K562 (cell line): Measurements from ENCODE around the gene NAA50. TPM values are rescaled to one million over a fixed set of nuclear protein-coding genes. Genes with fewer than 3 reads are reported as not detected.

Experiments used
- ATAC-seq: fragments of 200-7000 bp; cut with Tn5 transposase; 3 replicates; pipeline ENCODE4 v1.9.1; 2020; ENCODE audit warnings: moderate library complexity
- BruUV-seq: library from RNA; stranded (reverse); fragments of 400-500 nt; replicated peaks from 2 replicates; lab custom pipeline; 2021; lab: Mats Ljungman, UMichigan
- CTCF ChIA-PET: fragments of 300-600 bp; formaldehyde crosslinking; extraction: SDS; loops from one replicate; lab custom pipeline; 2021; ENCODE audit warnings: low intra/inter-chr PET ratio; lab: Yijun Ruan, JAX
- POLR2A ChIA-PET: fragments of 300-600, 350-650 bp; sonication (Branson Sonifier 250); formaldehyde crosslinking; extraction: SDS; loops from one replicate; lab custom pipeline; 2021; ENCODE audit warnings: antibody characterized with exemption, inconsistent platforms; lab: Yijun Ruan, JAX
- DNase-seq, 4 experiments: peaks; one replicate each; pipeline versions ENCODE4 v3.0.0 to v3.0.0-alpha.2; 2011 to 2018; ENCODE audit warnings: low spot score in 3 of 4, mixed read lengths in 3 of 4; ENCODE audit errors: extremely low read depth in 1 of 4
- FAIRE-seq: peaks from 2 replicates; lab custom pipeline; 2011; peaks lifted over from hg19 to GRCh38; lab: Jason Lieb, UNC
- H2AFZ ChIP-seq: 2 replicates; pipeline ENCODE4 v1.6.0; 2011; ENCODE audit warnings: low read depth, low read length, control low read depth, inconsistent platforms
- H3K27ac ChIP-seq: fragments of 200-600 bp; 3 replicates; pipeline ENCODE4 v1.8.0; 2011; ENCODE audit warnings: low read depth, mild to moderate bottlenecking, control low read depth, inconsistent platforms, low read length, moderate library complexity, mixed read lengths; ENCODE audit errors: extremely low read depth
- H3K27me3 ChIP-seq, 2 experiments: fragments of 300-600 bp in 1 of 2; 2 replicates in 1 of 2; 3 replicates in 1 of 2; pipeline versions ENCODE4 v1.6.0 to v1.8.0; 2011; ENCODE audit warnings: inconsistent platforms in 2 of 2, low read length in 2 of 2, mild to moderate bottlenecking in 1 of 2, mixed read lengths in 1 of 2, moderate library complexity in 1 of 2; ENCODE audit not compliant: control insufficient read depth in 2 of 2, insufficient read depth in 2 of 2
- H3K36me3 ChIP-seq: fragments of 300-600 bp; 3 replicates; pipeline ENCODE4 v1.8.0; 2011; ENCODE audit warnings: mild to moderate bottlenecking, low read length, inconsistent platforms; ENCODE audit not compliant: control insufficient read depth, insufficient read depth
- H3K4me1 ChIP-seq, 2 experiments: fragments of 200-600 bp in 1 of 2; replicated peaks in 1 of 2; 2 replicates in 1 of 2; 3 replicates in 1 of 2; pipeline versions ENCODE4 v1.5.1 to v1.8.0; 2011; ENCODE audit warnings: inconsistent platforms in 2 of 2, low read length in 2 of 2, mild to moderate bottlenecking in 1 of 2, mixed read lengths in 1 of 2, moderate library complexity in 1 of 2; ENCODE audit not compliant: control insufficient read depth in 2 of 2, insufficient read depth in 2 of 2
- H3K4me2 ChIP-seq: 2 replicates; pipeline ENCODE4 v1.6.1; 2011; ENCODE audit warnings: low read length, control low read depth, inconsistent platforms, mixed read lengths; ENCODE audit not compliant: insufficient read depth
- H3K4me3 ChIP-seq: fragments of 200-600 bp; sonication (generic), shearing (Covaris generic); 2 replicates; pipeline ENCODE4 v1.5.1; 2016; ENCODE audit warnings: control low read depth, inconsistent platforms
- H3K79me2 ChIP-seq: fragments of 200-600 bp; 3 replicates; pipeline ENCODE4 v1.8.0; 2011; ENCODE audit warnings: low read length, inconsistent platforms; ENCODE audit not compliant: control insufficient read depth, insufficient read depth
- H3K9ac ChIP-seq, 2 experiments: 2 replicates each; pipeline versions ENCODE4 v1.6.0 to v1.6.1; 2011; ENCODE audit warnings: low read depth in 2 of 2, low read length in 2 of 2, control low read depth in 1 of 2, inconsistent platforms in 1 of 2, mild to moderate bottlenecking in 1 of 2, mixed read lengths in 1 of 2; ENCODE audit not compliant: insufficient read depth in 1 of 2
- H3K9me1 ChIP-seq: one replicate; pipeline ENCODE4 v1.6.0; 2011; ENCODE audit warnings: inconsistent platforms, mild to moderate bottlenecking, low read length, moderate library complexity; ENCODE audit not compliant: control insufficient read depth, insufficient read depth
- H3K9me3 ChIP-seq: replicated peaks from 2 replicates; pipeline ENCODE4 v1.5.1; 2011; ENCODE audit warnings: low read depth, low read length, inconsistent platforms; ENCODE audit not compliant: control insufficient read depth, insufficient read depth
- H4K20me1 ChIP-seq: replicated peaks from 2 replicates; pipeline ENCODE4 v1.6.1; 2011; ENCODE audit warnings: low read length, inconsistent platforms, mixed read lengths; ENCODE audit not compliant: control insufficient read depth, insufficient read depth
- CBFA2T2 ChIP-seq: fragments of 450-650 bp; conservative IDR thresholded peaks from 2 replicates; pipeline ENCODE4 v1.6.1; 2017; ENCODE audit warnings: mild to moderate bottlenecking
- EWSR1 ChIP-seq: fragments of 450-650 bp; IDR thresholded peaks from 2 replicates; pipeline ENCODE4 v1.6.1; 2018; ENCODE audit warnings: borderline replicate concordance, mild to moderate bottlenecking, low read depth, moderate library complexity; ENCODE audit not compliant: partially characterized antibody
- POLR2A ChIP-seq: fragments of 450-650 bp; conservative IDR thresholded peaks from 2 replicates; pipeline ENCODE4 v1.6.1; 2016
- SETDB1 ChIP-seq: IDR thresholded peaks from one replicate; pipeline ENCODE4 v1.6.1; 2012; ENCODE audit warnings: low read length, control low read depth, inconsistent platforms
- SUPT5H ChIP-seq: fragments of 450-650 bp; IDR thresholded peaks from 2 replicates; pipeline ENCODE4 v1.6.1; 2016
- TEAD1 ChIP-seq, 2 experiments: fragments of 450-650 bp in 1 of 2; sonication (generic) in 1 of 2; formaldehyde crosslinking; IDR thresholded peaks; 2 replicates each; pipeline versions ENCODE4 v1.4.0 to v1.8.0; 2020 to 2022; ENCODE audit warnings: mild to moderate bottlenecking in 2 of 2, missing genetic modification reagents in 1 of 2
- ZBTB8A ChIP-seq: fragments of 450-650 bp; IDR thresholded peaks from 2 replicates; pipeline ENCODE4 v1.6.1; 2018; ENCODE audit warnings: mild to moderate bottlenecking, moderate library complexity; ENCODE audit not compliant: partially characterized antibody
- WGBS: fragments of 100-300 bp; shearing (Covaris generic); methylation state at CpG from one replicate; pipeline ENCODE4 v1.1.6; 2016; ENCODE audit warnings: low coverage, mixed read lengths; ENCODE audit not compliant: insufficient coverage; ENCODE audit errors: missing lambda C conversion rate; 5-methylcytosine and 5-hydroxymethylcytosine counted together
- in situ Hi-C: fragments of 300-500 bp; cut with MboI; formaldehyde crosslinking; loops from 4 replicates; pipeline ENCODE4 v1.15.0; 2018; ENCODE audit warnings: inconsistent platforms, mixed read lengths
- intact Hi-C: fragments of 100-400 bp; cut with micrococcal nuclease; formaldehyde crosslinking; loops from 2 replicates; pipeline ENCODE4 v1.14.2; 2022
- polyA plus RNA-seq, 8 experiments: library from polyadenylated mRNA; depleted of rRNA in 4 of 8; stranded (reverse) in 5 of 8; unstranded in 3 of 8; fragments of >200 nt; fragmentation: Nextera tagmentation in 2 of 8; fragmentation: Illumina TruSeq in 1 of 8; extraction: Ambion mirVana in 2 of 8; extraction: Trizol in 1 of 8; gene quantifications; 2 replicates each; pipeline versions ENCODE4 v1.2.1 to v1.2.3, GENCODE V29; 2011 to 2014; ENCODE audit warnings: inconsistent platforms in 1 of 8, missing spikeins in 1 of 8
- total RNA-seq, 7 experiments: library from RNA; depleted of rRNA in 6 of 7; stranded (reverse); fragments of >200 nt in 6 of 7; fragmentation: Illumina TruSeq in 2 of 7; extraction: Trizol in 2 of 7; gene quantifications; 2 replicates each; pipeline versions ENCODE4 v1.2.1 to v1.2.3, GENCODE V29; 2011 to 2021; ENCODE audit warnings: low replicate concordance in 1 of 7
- TF ChIP-seq, protein P1 (sequence below), 2 experiments: fragments of 450-650 bp in 1 of 2; sonication (generic) in 1 of 2; formaldehyde crosslinking; conservative IDR thresholded peaks; 2 replicates each; pipeline versions ENCODE4 v1.4.0 to v1.8.1; 2020 to 2022; ENCODE audit warnings: mild to moderate bottlenecking in 1 of 2, missing genetic modification reagents in 1 of 2

NAA50 gene
- total and polyA plus RNA-seq, 9 of the 15 experiments (the other 6 are each of a cell fraction or from before 2014, with no cell fraction given) = 40.0 to 301 (median 112) TPM

DNA sequence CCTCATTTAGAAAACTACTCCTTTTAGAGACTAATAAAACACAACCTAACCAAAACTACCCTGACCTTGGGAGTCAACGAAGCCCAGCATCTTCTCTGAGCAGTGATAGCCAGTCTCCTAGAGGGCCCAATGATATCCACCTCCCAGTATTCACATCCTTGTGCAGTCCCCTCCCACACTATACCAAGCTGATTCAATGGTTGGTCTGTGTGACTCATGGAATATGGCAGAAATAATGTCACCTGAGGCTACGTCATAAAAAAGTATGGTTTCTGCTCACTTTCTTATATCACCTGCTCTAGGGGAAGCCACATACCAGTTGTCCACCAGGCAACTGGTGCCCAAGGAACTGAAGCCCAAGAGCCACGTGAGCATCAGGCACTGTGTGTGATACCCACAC is 28.2 kb downstream of the NAA50 start:
- H3K9me3 ChIP-seq = no peaks in the 10 kb centered on the region
- CTCF ChIA-PET = no interaction called here
- no peak overlapping the region for H3K9ac ChIP-seq
- ATAC-seq = peak; percentile 67; the same call in 2 of the 3 replicates
- 83% methylated on average over 2 of the region's 3 CpGs for WGBS
- H3K4me3 ChIP-seq = no peak overlapping the region
- 0 out of 2 replicates have a peak, but pooled peaks have one; percentile 23 for TF ChIP-seq POLR2A
- peak; percentile 43; the same call in 1 of the 2 replicates for TF ChIP-seq SUPT5H
- TF ChIP-seq, protein P1, sequence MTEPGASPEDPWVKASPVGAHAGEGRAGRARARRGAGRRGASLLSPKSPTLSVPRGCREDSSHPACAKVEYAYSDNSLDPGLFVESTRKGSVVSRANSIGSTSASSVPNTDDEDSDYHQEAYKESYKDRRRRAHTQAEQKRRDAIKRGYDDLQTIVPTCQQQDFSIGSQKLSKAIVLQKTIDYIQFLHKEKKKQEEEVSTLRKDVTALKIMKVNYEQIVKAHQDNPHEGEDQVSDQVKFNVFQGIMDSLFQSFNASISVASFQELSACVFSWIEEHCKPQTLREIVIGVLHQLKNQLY (CRISPR knock-in tag; conservative IDR thresholded peaks at IDR 0.05) = no peak
- TF ChIP-seq CBFA2T2 = no peak
- no peak overlapping the region for H3K4me2 ChIP-seq
- no peaks in the 10 kb centered on the region for H3K27me3 ChIP-seq
- DNase-seq = no peak
- H3K36me3 ChIP-seq = peaks cover 54% of the 10 kb centered on the region; the same call in 2 of the 3 replicates
- no peaks in the 10 kb centered on the region for H3K79me2 ChIP-seq
- H3K4me1 ChIP-seq = no peaks in the 10 kb centered on the region
- no peak overlapping the region for H2AFZ ChIP-seq
- intact Hi-C loops = no loop called here
- BruUV-seq = no TSS peak
- H3K27ac ChIP-seq = no peak overlapping the region
- H4K20me1 ChIP-seq = no peaks in the 10 kb centered on the region
- no peaks in the 10 kb centered on the region for H3K9me1 ChIP-seq
- in situ Hi-C loops = no loop called here
- POLR2A ChIA-PET = interaction anchor here (2.0 kb wide), 1 partner anchor 13 kb away, joined by 9 read pairs; no protein-coding TSS in a partner anchor
- FAIRE-seq = no peak

DNA sequence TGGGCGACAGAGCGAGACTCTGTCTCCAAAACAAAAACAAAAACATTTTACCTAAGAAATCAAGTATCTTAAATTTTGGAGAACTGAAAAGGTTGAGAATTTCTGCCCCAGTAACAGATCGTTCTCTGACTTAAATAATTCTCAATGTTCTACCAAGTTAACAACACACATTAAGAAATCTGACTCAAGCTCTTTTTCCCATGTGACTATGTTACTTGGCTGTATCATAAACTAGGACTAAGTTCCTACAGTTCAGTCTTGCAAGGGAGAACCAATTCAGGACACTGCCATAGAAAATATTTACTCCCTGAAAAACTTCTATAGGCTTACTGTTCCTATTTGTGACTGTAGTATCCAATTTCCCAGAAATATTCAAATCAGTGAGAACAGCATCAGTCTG is 28.7 kb downstream of the NAA50 start:
- no peak overlapping the region for H3K9ac ChIP-seq
- no peaks in the 10 kb centered on the region for H3K9me3 ChIP-seq
- no peaks in the 10 kb centered on the region for H4K20me1 ChIP-seq
- POLR2A ChIA-PET = interaction anchor here (1.2 to 2.0 kb wide), 2 partner anchors 12 to 202 kb away, joined by 3 to 9 read pairs; partner anchors contain the start of gene SPICE1
- H3K9me1 ChIP-seq = no peaks in the 10 kb centered on the region
- WGBS = 83% methylated on average over 3 of the region's 3 CpGs
- H3K4me1 ChIP-seq = no peaks in the 10 kb centered on the region; a peak in 1 of 5 replicates
- H3K36me3 ChIP-seq = peaks cover 49% of the 10 kb centered on the region; the same call in 2 of the 3 replicates
- no TSS peak for BruUV-seq
- DNase-seq (no peak), ATAC-seq (no peak; the same call in 2 of the 3 replicates), FAIRE-seq (no peak)
- in situ Hi-C loops (no loop called here), intact Hi-C loops (no loop called here)
- H2AFZ ChIP-seq = no peak overlapping the region
- no peaks in the 10 kb centered on the region for H3K79me2 ChIP-seq
- CTCF ChIA-PET = no interaction called here
- H3K4me2 ChIP-seq = no peak overlapping the region
- H3K27ac ChIP-seq = no peak overlapping the region
- H3K4me3 ChIP-seq = no peak overlapping the region
- no peaks in the 10 kb centered on the region for H3K27me3 ChIP-seq
- no peak for TF ChIP-seq ZBTB8A
- no peak for TF ChIP-seq TEAD1 (CRISPR knock-in tag; IDR thresholded peaks at IDR 0.05)
- no peak for TF ChIP-seq SETDB1
- TF ChIP-seq CBFA2T2 = no peak
- no peak for TF ChIP-seq EWSR1
